ENCODE data around the gene ZNF536.

DNA sequence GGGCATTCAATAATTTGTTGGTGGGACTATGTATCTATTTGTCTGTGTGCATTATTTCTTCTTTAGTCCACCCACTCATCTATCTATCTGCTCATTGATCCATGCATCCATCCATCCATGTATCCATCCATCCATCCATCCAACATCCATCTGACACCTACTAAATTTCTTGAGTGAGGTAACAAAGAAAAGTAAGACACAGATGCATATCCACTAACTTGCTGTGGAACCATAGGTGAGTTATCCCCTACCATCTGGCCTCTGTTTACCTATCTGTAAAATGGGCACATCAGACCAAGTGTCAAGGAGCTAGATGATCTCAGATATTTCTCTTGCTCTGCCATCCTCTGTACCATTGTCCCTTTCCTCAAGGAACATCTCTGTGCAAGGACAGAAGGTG is 54.7 kb downstream of the ZNF536 start:
- TF ChIP-seq GATA2 (IDR thresholded peaks at IDR 0.05; ENCODE audit: low read depth, low read length) (no peak), GATA3 (IDR thresholded peaks at IDR 0.05; ENCODE audit: low read depth, low read length) (no peak)

Data from SH-SY5Y (cell line).